ENCODE data around the gene DGKG. TPM values are rescaled to one million over a fixed set of nuclear protein-coding genes. Genes with fewer than 3 reads are reported as not detected.

Gene DGKG
- polyA plus RNA-seq, 1 of the 3 experiments (the other 2 are of a cell fraction) = 0.12 TPM

DNA sequence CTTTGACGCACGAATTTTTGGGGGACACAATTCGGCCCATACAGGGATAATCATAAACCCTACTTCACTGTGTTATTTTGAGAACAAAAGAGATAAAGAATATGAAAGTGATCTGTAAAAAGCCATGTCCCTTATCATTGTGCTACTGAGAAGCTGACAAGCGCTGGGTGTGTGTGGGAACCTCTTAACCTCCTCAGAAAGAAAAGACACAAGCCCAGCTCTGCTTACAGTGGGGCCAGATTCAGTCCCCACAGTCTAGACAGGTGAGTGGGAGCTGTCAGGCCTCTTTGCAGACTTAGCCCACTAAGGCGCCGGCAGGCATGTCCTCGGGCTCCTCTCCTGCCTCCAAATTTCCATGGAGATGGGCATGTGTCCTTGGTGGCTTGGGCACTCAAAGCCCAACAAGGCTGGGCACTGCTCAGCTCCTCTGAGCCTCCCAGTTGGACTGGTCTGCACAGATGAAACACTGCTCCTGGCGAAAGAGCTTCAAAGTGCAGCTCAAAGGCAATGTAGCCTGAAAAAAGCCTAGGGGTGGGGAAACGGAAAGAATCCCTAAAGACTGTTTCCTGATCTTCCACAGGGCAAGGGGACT, 188.7 kb downstream of the DGKG start:
- TF ChIP-seq GABPA (IDR thresholded peaks at IDR 0.05; ENCODE audit: low read depth) (no peak), RXRA (IDR thresholded peaks at IDR 0.05; ENCODE audit: borderline replicate concordance, low read depth) (no peak), RAD21 (IDR thresholded peaks at IDR 0.05; ENCODE audit: low read length) (no peak), NFIC (IDR thresholded peaks at IDR 0.05; ENCODE audit: borderline replicate concordance) (no peak), SMC3 (IDR thresholded peaks at IDR 0.05; ENCODE audit: low read depth, low read length) (no peak), MXI1 (IDR thresholded peaks at IDR 0.05; ENCODE audit: low read depth, low read length) (no peak), FOXM1 (IDR thresholded peaks at IDR 0.05; ENCODE audit: low read depth) (no peak), SIN3A (IDR thresholded peaks at IDR 0.05; ENCODE audit: borderline replicate concordance, low read depth, low read length) (no peak), YY1 (IDR thresholded peaks at IDR 0.05; ENCODE audit: low read depth) (no peak), RCOR1 (IDR thresholded peaks at IDR 0.05; ENCODE audit: low read length) (no peak), GATA2 (CRISPR knock-in tag; IDR thresholded peaks at IDR 0.05) (no peak), EZH2phosphoT487 (IDR thresholded peaks at IDR 0.05; ENCODE audit: borderline replicate concordance, low read depth) (no peak), JUND (IDR thresholded peaks at IDR 0.05) (no peak), MEF2A (IDR thresholded peaks at IDR 0.05; ENCODE audit: borderline replicate concordance, low read depth) (no peak), CHD2 (IDR thresholded peaks at IDR 0.05; ENCODE audit: low read length, partially characterized antibody) (no peak)
- TF ChIP-seq, protein P1, sequence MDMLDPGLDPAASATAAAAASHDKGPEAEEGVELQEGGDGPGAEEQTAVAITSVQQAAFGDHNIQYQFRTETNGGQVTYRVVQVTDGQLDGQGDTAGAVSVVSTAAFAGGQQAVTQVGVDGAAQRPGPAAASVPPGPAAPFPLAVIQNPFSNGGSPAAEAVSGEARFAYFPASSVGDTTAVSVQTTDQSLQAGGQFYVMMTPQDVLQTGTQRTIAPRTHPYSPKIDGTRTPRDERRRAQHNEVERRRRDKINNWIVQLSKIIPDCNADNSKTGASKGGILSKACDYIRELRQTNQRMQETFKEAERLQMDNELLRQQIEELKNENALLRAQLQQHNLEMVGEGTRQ (IDR thresholded peaks at IDR 0.05; ENCODE audit: borderline replicate concordance, low read depth, low read length) = no peak
- TF ChIP-seq, protein P2, sequence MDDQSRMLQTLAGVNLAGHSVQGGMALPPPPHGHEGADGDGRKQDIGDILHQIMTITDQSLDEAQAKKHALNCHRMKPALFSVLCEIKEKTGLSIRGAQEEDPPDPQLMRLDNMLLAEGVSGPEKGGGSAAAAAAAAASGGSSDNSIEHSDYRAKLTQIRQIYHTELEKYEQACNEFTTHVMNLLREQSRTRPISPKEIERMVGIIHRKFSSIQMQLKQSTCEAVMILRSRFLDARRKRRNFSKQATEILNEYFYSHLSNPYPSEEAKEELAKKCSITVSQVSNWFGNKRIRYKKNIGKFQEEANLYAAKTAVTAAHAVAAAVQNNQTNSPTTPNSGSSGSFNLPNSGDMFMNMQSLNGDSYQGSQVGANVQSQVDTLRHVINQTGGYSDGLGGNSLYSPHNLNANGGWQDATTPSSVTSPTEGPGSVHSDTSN (IDR thresholded peaks at IDR 0.05) = no peak
- TF ChIP-seq, protein P3, sequence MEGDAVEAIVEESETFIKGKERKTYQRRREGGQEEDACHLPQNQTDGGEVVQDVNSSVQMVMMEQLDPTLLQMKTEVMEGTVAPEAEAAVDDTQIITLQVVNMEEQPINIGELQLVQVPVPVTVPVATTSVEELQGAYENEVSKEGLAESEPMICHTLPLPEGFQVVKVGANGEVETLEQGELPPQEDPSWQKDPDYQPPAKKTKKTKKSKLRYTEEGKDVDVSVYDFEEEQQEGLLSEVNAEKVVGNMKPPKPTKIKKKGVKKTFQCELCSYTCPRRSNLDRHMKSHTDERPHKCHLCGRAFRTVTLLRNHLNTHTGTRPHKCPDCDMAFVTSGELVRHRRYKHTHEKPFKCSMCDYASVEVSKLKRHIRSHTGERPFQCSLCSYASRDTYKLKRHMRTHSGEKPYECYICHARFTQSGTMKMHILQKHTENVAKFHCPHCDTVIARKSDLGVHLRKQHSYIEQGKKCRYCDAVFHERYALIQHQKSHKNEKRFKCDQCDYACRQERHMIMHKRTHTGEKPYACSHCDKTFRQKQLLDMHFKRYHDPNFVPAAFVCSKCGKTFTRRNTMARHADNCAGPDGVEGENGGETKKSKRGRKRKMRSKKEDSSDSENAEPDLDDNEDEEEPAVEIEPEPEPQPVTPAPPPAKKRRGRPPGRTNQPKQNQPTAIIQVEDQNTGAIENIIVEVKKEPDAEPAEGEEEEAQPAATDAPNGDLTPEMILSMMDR (IDR thresholded peaks at IDR 0.05) = no peak
- H2AFZ ChIP-seq (ENCODE audit: low read depth) = no peak overlapping the region
- 42% methylated on average over 6 of the region's 9 CpGs for WGBS (ENCODE audit: low lambda C conversion rate)
- no peaks in the 10 kb centered on the region for H3K9me3 ChIP-seq
- H3K4me1 ChIP-seq (ENCODE audit: control insufficient read depth in 1 of 2, insufficient read depth in 2 of 2, low read depth in 1 of 2, low read length in 1 of 2) = no peaks in the 10 kb centered on the region
- no peak for DNase-seq
- no peak overlapping the region for H3K4me3 ChIP-seq (ENCODE audit: low read depth in 2 of 2, low read length in 1 of 2)
- H3K36me3 ChIP-seq (replicated peaks in 1 of 2; ENCODE audit: control insufficient read depth in 1 of 2, insufficient read depth in 2 of 2, low read length in 1 of 2) = no peaks in the 10 kb centered on the region
- no peak overlapping the region for H3K27ac ChIP-seq (ENCODE audit: low read depth in 2 of 2, low read length in 1 of 2)
- no peaks in the 10 kb centered on the region for H3K9me2 ChIP-seq
- no peaks in the 10 kb centered on the region for H3K79me2 ChIP-seq (ENCODE audit: insufficient read depth)
- H3K9ac ChIP-seq = no peak overlapping the region
- no peak overlapping the region for H3K4me2 ChIP-seq
- ChIA-PET POLR2A (no interaction called here), CTCF (interaction anchor here (1.1 to 1.3 kb wide), 2 partner anchors 9 to 87 kb away, joined by 3 read pairs; no protein-coding TSS in a partner anchor)
- no peaks in the 10 kb centered on the region for H3F3A ChIP-seq (replicated peaks; ENCODE audit: insufficient read depth)
- H4K20me1 ChIP-seq (ENCODE audit: insufficient read depth) = no peaks in the 10 kb centered on the region
- H3K27me3 ChIP-seq (ENCODE audit: insufficient read depth) = peaks cover 11% of the 10 kb centered on the region; the same call in 1 of the 2 replicates
